Measurements from ENCODE around the gene APOA5. TPM values are rescaled to one million over a fixed set of nuclear protein-coding genes. Genes with fewer than 3 reads are reported as not detected.

Gene APOA5
- total and polyA plus RNA-seq, 9 of the 15 experiments (the other 6 are each of a cell fraction or from before 2014, with no cell fraction given), result not detected

GRCh38 chr11:116840746-116841296 lies 49.1 kb upstream of the APOA5 start (continued):
- TF ChIP-seq ETS2 (tag; IDR thresholded peaks at IDR 0.05; ENCODE audit: borderline replicate concordance, poor library complexity, severe bottlenecking) (no peak), WHSC1 (IDR thresholded peaks at IDR 0.05; ENCODE audit: low read length) (no peak), CXXC5 (CRISPR knock-in tag; IDR thresholded peaks at IDR 0.05) (no peak), ZNF830 (CRISPR knock-in tag; IDR thresholded peaks at IDR 0.05) (no peak), PHB (CRISPR knock-in tag; IDR thresholded peaks at IDR 0.05) (no peak), ZBTB8A (IDR thresholded peaks at IDR 0.05; ENCODE audit: partially characterized antibody) (no peak), MEIS2 (IDR thresholded peaks at IDR 0.05; ENCODE audit: partially characterized antibody) (peak; percentile 3), ATF7 (IDR thresholded peaks at IDR 0.05) (no peak), HSF4 (CRISPR knock-in tag; IDR thresholded peaks at IDR 0.05; ENCODE audit: borderline replicate concordance) (no peak), ZNF263 (CRISPR knock-in tag; IDR thresholded peaks at IDR 0.05; ENCODE audit: borderline replicate concordance) (no peak), GATAD2A (IDR thresholded peaks at IDR 0.05) (no peak), KLF6 (CRISPR knock-in tag; IDR thresholded peaks at IDR 0.05; ENCODE audit: borderline replicate concordance) (no peak), ZNF197 (CRISPR knock-in tag; IDR thresholded peaks at IDR 0.05; ENCODE audit: low read depth) (no peak), KLF16 (IDR thresholded peaks at IDR 0.05) (peak; percentile 15; the same call in 1 of the 2 replicates), ZC3H4 (CRISPR knock-in tag; IDR thresholded peaks at IDR 0.05; ENCODE audit: borderline replicate concordance) (no peak), MED1 (CRISPR knock-in tag; IDR thresholded peaks at IDR 0.05; ENCODE audit: borderline replicate concordance) (no peak), TARDBP (IDR thresholded peaks at IDR 0.05) (no peak), ZZZ3 (IDR thresholded peaks at IDR 0.05) (no peak), SAFB (IDR thresholded peaks at IDR 0.05; ENCODE audit: borderline replicate concordance, low read depth, low read length) (no peak), ZBTB1 (CRISPR knock-in tag; IDR thresholded peaks at IDR 0.05; ENCODE audit: borderline replicate concordance, low read depth) (no peak)
- TF ChIP-seq, protein P1, sequence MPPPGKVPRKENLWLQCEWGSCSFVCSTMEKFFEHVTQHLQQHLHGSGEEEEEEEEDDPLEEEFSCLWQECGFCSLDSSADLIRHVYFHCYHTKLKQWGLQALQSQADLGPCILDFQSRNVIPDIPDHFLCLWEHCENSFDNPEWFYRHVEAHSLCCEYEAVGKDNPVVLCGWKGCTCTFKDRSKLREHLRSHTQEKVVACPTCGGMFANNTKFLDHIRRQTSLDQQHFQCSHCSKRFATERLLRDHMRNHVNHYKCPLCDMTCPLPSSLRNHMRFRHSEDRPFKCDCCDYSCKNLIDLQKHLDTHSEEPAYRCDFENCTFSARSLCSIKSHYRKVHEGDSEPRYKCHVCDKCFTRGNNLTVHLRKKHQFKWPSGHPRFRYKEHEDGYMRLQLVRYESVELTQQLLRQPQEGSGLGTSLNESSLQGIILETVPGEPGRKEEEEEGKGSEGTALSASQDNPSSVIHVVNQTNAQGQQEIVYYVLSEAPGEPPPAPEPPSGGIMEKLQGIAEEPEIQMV (tag; conservative IDR thresholded peaks at IDR 0.05; ENCODE audit: low read depth), result no peak
- TF ChIP-seq, protein P2, sequence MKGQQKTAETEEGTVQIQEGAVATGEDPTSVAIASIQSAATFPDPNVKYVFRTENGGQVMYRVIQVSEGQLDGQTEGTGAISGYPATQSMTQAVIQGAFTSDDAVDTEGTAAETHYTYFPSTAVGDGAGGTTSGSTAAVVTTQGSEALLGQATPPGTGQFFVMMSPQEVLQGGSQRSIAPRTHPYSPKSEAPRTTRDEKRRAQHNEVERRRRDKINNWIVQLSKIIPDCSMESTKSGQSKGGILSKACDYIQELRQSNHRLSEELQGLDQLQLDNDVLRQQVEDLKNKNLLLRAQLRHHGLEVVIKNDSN (CRISPR knock-in tag; IDR thresholded peaks at IDR 0.05), result peak; percentile 23; the same call in 1 of the 2 replicates
- TF ChIP-seq, protein P3, sequence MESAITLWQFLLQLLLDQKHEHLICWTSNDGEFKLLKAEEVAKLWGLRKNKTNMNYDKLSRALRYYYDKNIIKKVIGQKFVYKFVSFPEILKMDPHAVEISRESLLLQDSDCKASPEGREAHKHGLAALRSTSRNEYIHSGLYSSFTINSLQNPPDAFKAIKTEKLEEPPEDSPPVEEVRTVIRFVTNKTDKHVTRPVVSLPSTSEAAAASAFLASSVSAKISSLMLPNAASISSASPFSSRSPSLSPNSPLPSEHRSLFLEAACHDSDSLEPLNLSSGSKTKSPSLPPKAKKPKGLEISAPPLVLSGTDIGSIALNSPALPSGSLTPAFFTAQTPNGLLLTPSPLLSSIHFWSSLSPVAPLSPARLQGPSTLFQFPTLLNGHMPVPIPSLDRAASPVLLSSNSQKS (CRISPR knock-in tag; IDR thresholded peaks at IDR 0.05), result no peak

Measured in K562 (cell line).